NCI-H128 (cell line): ENCODE measurements around the gene HSPA12A.

ENCODE experiments used
- DNase-seq: peaks from one replicate; lab custom pipeline; 2025; ENCODE audit not compliant: unreplicated experiment; lab: John Stamatoyannopoulos, UW

Gene HSPA12A

DNA sequence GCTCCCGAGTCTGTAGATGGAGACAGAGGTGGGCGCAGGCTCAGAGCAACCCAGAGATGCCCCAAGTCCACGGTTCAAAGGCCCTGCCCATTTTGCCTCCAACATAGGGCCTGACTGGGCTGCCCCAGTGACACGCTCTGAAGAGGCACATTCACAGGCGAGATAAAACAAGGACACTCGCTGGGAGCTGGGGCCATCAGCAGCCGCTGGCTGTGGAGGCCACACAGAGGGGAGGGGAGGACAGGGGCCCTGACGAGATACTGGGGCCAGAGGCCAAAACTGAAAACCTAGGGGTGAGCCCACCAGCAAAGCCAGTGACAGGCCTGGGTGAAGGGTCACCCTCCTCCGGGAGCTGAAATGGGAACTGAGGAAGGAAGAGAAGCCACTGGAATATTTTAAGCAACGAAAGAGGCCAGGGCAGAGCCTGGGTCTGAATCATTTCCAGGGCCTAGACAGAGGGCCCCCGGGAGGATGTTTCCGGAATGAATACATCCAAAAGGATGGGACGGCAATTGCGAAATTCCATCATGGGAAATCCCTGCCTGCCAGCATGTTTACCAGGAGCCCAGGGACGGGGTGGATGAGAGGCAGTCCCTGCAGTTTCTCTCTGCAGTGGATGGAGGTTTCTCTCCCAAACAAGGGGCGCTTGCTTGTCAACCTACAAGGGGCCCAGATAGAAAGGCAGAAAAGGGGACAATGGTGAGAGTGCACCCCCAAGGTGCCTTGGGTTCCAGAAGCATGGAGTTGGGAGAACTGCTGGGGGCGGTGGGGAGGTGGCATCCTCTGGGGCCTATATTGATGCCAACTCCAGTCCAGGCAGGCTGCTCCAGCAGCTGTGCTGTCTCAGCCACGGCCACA, 29.0 kb upstream of the HSPA12A start:
- DNase-seq, result no peak

DNA sequence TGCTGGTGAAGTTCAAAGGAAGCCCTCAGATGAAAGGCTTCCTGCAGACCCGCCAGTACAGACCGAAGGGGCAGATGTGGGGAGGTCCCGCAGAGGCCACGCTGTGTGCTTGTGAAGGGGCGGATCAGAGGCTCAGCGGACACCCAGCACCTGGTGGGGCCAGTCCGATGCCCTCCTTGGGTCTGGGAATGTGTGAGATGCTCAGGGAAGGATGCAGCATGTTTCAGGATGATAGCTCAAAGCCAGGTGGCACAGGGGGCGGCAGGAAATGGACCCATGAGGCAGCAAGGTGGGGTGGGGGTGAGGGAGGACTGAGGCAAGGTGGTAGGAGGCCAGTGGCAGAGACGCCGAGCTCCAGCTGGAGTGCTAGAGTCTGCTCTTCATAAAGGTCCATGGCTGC, 27.9 kb upstream of the HSPA12A start:
- no peak for DNase-seq

DNA sequence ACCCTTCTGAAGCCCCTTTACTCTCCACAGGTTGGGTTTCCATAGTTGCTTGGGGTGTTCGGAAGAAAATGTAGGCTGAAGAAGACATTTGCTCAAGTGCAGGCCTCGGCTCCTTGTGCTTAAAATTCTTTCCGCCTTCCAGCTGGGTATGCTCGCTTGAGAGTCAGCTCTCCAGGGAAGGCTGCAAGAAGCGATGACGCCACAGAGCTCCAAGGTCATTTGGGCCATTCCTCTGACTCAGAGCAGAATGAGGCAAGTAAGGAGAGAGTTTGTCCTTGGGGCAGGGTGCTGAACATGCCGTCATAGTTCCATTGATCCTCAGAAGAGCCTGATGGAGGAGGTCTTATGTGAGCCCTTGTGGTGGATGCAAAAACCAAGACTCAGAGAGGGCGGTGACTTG, 27.4 kb upstream of the HSPA12A start:
- no peak for DNase-seq

DNA sequence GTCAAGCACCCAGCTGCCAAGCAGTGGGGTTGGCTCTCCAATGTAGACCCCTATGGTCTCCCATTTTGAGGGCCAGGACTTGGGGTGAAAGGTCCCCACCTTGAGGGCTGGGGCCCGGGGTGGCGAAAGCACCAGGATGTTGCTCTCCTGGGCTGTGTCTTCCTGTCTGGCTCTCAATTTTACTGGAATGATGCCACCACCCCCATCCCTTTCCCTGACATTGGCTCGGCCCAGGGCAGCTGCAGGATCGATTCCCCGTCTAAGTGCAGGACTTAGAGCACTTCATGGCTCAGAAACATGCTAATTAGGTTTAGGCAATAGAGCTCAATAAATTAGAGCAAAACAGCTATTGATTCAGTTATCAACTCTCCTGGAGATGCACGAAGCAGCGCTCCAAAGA, 27.0 kb upstream of the HSPA12A start:
- DNase-seq, result no peak

DNA sequence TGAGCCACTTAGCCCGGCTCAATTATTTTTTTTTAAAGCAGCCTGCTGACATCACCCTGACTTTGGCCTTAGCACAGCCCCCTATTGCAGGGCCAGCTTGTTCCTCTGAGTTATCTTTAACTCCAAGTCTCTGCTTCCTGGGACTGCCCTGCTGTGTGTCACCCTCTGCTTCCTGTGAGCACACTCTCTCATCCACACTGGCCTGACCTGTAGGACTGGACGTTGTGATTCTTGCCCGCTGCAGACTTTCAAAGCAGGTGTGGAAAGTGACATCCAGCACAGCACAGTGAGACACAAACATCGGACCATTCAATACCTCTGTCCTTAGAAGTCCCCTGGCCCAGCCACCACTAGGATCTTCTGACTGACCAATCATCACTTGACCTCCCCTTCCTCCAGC, 26.4 kb upstream of the HSPA12A start:
- DNase-seq, result no peak

DNA sequence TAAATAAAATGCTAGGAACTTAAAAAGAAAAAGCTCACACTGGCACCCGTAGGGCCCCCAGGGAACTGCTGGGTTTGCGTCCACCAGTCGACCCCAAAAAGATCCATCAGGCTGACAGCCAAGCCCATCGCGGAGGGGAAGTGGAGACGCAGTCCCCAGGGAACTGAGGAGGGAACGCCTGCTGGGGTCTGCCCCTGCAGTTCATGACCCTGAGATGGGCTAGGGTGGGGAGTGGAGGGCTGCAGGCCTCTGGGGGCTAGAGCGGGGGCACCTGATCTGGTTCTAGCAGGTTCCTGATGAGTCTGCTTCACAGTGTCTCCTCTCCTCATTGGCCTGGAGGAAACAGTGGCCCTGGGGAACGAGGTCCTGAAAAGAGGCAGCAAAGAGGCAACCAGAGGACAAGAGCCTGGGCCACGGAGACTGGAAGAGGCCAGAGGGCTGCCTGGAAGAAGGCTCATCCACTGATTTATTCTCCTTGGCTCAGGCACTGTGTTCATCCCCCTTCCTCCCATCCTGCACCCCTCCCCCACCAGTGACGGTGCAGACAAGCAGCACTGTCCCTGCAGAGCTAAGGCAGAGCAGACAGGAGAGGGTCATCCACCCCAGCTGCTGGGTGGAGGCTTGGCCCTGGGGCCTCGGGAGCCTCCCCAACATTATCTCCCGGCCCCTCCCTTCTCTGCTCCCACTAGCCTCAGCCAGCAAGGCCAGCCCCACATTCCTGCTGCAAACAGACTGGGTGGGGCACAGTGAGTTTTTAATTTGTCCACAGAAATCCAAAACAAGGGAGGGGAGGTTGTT, 24.7 kb upstream of the HSPA12A start:
- no peak for DNase-seq

DNA sequence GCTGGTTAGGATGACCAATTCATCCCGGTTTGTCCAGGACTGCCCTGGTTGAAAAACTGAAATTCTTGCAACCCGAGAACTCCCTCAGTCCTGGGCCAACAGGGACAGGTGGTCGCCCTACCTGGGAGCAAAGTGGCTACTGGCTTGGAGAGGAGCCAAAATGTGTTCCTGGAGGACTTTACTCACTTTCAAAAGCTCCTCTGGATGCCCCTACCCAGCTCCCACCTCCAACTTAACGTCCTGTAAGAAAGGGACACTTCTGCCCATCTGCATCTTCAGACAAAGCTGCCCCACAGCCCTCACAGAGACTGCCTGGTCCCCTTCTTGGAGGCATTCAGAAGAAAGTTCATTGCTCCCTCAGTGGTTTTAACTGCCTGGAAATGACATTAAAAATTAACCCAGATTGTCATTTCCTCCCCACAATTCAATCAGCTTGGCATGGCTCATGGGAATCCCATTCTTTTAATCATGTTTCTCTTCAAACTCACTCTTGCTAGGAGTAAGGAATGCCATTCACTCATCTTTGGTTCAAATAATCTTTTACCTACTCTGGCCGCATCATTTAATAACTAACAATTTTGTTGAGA, 24.0 kb upstream of the HSPA12A start:
- DNase-seq, result no peak

DNA sequence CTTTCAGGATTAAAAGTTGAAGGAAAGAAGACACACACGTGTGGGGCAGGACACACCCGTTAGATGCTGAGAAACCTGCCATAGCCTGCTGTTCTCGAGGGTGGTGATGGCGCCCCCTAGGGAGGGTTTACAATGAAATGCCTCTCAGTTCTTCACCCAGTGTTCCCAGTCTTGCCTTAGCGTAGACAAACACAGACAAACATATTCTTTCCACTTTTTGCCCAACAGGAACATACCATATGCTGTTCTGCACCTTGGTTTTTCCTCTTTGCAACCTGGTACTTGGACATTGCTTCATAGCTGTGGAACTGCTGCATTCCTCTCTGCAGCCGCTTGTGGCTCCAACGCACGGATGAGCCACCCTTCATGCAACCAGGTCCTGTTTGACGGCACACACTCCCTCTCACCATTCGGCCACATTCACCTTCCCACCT, 23.3 kb upstream of the HSPA12A start:
- no peak for DNase-seq

DNA sequence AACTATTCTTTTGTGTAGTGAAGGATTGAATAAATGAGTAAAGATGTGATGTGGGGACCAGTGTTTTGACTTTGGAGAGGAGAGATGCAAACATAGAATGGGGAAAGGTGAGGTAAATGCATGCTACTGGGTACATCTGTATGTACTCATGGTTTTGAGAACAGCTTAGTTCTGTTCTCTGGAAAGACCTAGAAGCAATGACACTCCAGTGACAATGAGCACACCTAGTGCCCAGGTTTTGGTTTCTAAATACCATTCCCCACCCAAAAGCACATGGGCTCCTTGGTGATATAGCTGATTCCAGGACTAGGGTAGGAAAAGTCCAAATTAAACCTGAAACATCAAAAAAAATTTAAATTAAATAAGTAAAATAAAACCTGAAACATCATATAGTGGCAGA, 22.6 kb upstream of the HSPA12A start:
- no peak for DNase-seq

DNA sequence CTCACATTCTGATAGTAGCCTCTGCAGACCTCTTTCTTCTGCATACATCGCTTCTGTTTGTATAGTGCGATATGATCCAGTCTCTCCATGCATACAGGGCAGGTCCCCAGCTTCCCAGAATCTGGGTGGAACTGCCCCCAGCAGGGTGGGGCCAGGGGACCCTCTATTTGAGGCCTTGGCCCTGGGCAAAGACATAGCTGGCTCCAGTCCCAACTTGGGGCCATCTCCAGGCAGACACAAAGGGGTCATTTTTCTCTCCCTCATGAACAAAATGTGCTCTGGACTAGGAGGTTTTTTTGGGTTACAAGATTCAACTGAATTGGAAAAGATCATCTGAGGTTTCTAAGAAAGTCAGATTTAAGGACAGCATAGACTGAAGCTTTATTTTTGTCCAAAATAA, 21.1 kb upstream of the HSPA12A start:
- DNase-seq, result no peak

DNA sequence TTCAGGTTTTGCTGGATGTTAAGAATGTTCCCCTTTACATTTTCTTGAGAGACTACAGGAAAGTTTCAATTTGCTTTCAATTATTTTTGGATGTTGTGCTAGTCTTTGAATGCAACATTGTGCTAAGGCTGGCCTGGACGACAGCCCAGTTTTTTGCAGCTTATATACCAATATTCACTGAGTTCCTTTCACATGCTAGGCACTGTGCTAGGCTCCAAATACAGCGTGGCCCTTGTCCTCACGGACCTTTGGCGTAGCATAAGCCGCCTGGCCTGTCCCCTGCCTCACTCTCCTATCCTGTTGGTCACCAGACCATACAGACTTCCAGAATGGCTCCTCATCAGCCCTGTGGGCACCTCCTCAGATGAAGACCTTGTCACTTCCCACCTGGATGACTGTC, 19.5 kb upstream of the HSPA12A start:
- no peak for DNase-seq

DNA sequence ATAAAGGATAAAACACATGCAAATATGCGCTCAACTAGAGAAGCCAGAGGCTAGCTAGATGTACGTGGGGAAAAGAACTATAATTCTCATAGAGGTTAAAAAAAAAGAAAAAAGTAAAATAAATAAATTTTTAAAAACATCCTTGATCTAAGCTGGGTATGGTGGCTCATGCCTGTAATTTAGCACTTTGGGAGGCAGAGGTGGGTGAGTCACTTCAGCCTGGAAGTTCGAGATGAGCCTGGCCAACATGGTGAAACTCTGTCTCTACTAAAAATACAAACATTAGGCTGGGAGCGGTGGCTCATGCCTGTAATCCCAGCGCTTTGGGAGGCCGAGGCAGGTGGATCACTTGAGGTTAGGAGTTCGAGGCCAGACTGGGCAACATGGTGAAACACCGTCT, 18.6 kb upstream of the HSPA12A start:
- DNase-seq, result no peak

DNA sequence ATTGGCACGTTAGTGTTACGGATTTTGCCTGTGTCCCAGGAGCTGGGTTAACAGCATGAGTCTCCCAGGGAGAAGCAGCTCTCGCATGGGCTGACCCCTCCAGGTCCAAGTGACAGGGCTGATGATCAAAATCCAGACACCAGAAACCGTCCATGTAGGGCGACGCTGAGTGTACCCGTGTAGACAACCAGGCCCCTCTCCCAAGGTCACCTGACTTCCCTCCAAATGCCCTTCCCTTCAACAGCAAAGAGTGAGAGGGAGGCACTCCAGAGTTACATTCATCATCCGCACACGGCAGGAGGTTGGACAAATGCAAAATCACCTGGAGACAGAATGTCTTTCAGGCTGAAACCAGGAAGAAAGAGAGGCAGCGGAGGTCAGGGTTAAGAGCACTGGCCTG, 14.9 kb upstream of the HSPA12A start:
- no peak for DNase-seq

DNA sequence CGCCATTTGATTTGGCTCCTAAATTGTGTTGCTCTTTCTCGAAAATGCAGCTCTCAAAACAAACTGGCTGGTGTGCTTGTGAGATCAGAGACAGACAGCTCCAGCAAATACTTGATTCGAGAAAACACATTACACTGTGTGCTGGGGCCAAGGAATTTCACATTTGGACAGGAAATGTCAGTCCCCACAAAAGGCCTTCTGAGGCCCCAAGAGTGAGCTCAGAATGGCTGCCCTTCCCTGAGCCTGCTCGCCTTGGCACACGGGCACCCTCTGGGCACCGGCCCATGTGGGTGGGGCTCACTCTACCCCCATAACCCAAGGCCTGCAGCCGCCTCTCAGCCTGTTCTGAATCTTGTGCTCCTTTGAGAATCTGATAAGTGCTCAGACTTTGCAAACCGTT, 13.9 kb upstream of the HSPA12A start:
- DNase-seq, result no peak

DNA sequence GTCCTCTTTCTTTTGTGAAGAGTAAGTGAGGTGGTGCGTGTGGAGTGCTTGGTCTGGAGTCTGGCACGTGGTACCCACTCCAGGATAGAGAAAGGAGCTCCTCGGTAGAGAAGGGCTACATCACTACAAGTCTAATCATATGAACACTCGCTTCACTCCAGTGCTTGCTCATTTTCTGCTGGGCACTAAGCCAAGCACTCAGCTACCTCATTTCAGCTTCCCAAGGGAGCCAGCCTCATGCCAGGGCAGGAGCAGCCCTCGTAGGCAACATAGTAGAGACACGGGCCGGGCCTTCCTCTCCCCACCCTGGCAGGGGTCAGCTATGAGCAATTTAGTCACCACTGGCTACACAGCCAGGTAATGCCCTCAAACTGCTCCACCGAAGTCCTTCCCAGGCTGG, 11.4 kb upstream of the HSPA12A start:
- no peak for DNase-seq

DNA sequence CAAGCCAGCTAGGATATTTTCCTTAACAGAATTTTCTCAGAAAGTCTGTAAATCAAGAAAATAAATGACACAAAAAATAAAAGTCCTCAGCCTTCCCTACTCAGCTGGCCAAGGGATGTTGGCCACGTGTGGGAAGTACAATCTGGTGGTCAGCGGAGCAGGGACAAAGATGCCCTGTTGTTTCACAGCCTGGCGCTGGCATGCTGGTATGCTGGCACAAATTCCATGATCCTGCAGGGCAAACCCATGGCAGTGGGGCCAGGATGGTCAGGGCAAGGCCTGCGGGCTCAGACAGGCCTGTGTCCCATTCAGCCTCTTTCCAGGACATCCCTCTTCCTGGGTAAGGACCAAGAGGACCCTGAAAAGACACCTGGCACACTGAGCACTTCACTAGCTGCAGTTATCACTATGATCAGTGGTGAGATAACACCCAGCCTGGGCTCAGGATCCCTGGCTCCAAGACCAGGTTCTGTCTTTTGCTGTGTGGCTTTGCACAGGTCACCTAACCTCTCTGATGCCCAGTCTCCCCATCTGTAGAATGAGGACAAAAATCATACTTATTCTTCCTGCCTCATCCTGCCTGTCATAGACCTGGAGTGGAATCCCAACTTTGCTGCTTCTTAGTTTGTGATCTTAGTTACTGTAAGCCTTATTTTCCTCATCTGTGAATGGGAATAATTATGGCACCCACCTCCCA, 10.8 kb upstream of the HSPA12A start:
- no peak for DNase-seq

DNA sequence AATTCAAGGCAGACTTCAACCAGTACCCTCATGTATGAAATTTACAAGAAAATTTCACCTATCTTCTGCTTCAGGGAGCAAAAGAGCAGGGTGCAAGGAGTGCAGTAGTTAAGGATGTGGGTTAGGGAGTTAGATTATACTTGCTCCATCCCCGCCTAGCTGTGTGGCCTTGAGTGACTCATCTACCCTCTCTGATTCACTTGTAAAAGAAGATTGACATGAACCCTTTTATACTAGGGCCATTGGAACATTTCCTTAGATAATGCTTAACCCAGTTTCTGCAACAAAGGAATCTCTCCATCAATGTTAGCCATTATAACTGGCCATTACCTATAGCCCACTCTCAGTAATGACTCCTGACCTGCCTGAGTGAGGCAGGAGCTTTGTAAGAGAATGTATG, 10.2 kb upstream of the HSPA12A start:
- DNase-seq, result no peak

DNA sequence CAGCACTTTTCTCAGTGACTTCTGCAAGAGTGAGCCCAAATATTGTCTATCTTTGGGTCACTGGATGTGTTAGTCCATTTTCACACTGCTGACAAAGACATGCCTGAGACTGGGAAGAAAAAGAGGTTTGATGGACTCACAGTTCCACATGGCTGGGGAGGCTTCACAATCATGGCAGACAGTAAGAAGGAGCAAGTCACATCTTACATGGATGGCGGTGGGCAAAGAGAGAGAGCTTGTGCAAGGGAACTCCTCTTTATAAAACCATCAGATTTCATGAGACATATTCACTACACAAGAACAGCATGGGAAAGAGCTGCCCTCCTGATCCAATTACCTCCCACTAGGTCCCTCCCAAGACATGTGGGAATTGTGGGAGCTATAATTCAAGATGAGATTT, 6.1 kb upstream of the HSPA12A start:
- no peak for DNase-seq

DNA sequence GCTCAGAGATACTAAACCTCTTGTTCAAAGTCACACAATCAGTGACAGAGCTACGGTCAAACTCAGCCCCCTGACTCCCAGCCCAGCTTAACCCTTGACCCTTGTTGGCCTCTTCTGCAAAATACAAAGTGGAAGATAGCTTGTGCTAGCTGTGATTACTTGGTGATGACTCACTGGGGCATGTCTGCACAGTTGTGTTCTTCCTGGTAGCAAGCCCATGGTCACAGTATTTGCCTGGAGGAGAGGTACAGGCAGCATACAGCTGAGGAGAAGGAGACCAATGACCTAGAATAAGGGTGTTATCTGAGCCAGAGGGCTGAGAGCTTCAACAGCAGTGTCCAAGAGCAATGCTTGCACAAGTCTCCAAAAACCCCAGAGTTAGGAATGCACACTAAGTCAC, 5.7 kb upstream of the HSPA12A start:
- no peak for DNase-seq

DNA sequence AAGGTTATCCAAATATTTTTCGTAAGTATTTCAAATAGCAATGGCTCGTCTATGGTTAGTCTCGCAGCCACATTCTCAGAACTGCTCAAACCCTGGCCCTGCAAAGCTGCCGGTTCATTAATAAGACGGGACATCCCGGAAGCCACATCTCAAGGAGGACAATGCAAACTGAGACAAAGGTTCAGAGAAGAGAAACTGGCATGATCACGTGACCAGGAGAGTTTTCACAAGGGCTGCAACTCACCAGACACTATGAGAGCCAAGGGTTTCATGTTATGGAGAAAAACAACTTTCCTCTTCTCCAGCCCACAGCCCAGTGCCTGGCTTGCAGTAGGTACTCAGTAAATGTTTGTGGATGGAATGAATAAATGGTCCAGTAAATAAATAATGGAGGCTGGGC, 5.0 kb upstream of the HSPA12A start:
- DNase-seq, result no peak

DNA sequence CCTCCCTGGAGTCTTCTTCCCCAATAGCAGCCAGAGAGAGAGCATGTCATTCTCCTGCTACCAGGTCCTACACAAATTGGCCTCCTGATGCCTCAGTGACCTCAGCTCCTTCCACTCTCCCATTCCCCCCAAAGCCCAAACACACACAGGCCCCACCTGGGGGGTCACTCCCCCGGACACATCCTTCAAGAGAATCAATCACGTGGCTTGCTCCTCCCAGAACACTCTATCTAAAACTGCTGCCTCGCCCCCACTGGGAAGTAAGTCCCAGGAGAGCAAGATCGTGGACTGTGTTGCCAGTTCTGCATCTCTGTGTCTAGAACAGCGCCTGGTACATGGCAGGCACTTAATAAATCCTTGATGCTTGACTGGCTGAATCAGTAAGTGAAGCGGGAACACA, 2.5 kb upstream of the HSPA12A start:
- no peak for DNase-seq
